ENCODE results near the gene COL23A1. TPM values are rescaled to one million over a fixed set of nuclear protein-coding genes. Genes with fewer than 3 reads are reported as not detected.

The COL23A1 gene
- total and polyA plus RNA-seq, 2 experiments from 2014 or later = 4.8 to 8.2 TPM

DNA sequence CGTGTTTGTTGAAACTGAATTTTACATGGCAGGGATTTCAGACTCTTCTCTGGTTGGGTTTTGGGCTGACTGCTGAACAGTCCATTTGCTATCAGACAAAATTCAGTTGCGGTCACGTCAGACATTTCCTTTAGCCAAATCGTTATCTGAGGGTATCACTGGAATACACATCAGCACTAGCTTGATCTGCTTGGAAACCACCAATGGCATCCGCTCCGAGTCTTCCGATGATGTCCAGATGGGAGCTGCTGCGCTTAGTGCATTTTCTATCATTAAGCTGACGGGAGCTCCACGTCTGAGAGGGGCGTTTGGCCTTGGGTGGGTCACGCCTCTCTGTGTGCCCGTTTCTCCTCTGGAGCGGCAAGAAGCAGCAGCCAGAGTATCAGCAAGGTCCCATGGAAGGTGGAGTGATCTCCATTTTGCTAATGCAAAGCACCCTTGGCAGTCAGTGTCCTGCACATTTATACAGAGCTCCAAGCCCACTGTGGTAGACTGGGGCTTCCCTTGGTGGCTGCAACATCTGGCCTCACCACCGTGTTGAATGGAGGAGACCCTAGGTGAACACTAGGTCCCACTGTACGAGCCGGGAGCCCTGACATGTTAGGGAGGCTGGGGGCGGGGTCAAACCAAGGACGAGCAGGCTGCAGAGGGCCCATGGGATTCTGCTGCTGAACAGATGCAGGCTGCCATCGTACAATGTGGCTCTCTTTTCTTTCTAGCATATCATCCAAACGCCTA lies 223.0 kb downstream of the COL23A1 start:
- ATAC-seq = no peak
- Histone ChIP-seq H3K4me1 (ENCODE audit: insufficient read depth) (no peaks in the 10 kb centered on the region), H4K20me1 (replicated peaks; ENCODE audit: insufficient read depth) (no peaks in the 10 kb centered on the region), H3F3A (replicated peaks; ENCODE audit: low read depth) (no peaks in the 10 kb centered on the region), H3K9me2 (ENCODE audit: insufficient read depth) (no peaks in the 10 kb centered on the region), H3K27me3 (ENCODE audit: insufficient read depth) (no peaks in the 10 kb centered on the region), H3K79me2 (replicated peaks; ENCODE audit: insufficient read depth) (no peaks in the 10 kb centered on the region), H3K36me3 (ENCODE audit: insufficient read depth) (no peaks in the 10 kb centered on the region), H3K27ac (ENCODE audit: low read depth) (no peak overlapping the region), H3K4me3 (no peak overlapping the region), H3K4me2 (no peak overlapping the region), H2AFZ (no peak overlapping the region)
- H3K36me3 Mint-ChIP-seq (ENCODE audit: low read depth) = peaks cover 15% of the 10 kb centered on the region
- H3K27ac Mint-ChIP-seq = no peak overlapping the region
- H3K27me3 Mint-ChIP-seq (ENCODE audit: insufficient read depth, low read depth, poor library complexity) = peaks cover 19% of the 10 kb centered on the region
- H3K9me3 Mint-ChIP-seq = peaks cover 19% of the 10 kb centered on the region
- H3K4me1 Mint-ChIP-seq = peaks cover 13% of the 10 kb centered on the region
- H3K4me3 Mint-ChIP-seq = no peak overlapping the region; the same call in 2 of the 3 replicates
- TF ChIP-seq CREB1 (CRISPR knock-in tag; IDR thresholded peaks at IDR 0.05; ENCODE audit: low read depth) (no peak), JUNB (IDR thresholded peaks at IDR 0.05; ENCODE audit: unreplicated experiment) (no peak), STAT1 (IDR thresholded peaks at IDR 0.05; ENCODE audit: unreplicated experiment) (no peak), NANOG (IDR thresholded peaks at IDR 0.05; ENCODE audit: borderline replicate concordance) (no peak), ZNF331 (CRISPR knock-in tag; IDR thresholded peaks at IDR 0.05; ENCODE audit: low read depth) (no peak), ZNF114 (CRISPR knock-in tag; IDR thresholded peaks at IDR 0.05) (no peak), EZH2 (IDR thresholded peaks at IDR 0.05; ENCODE audit: low read depth, unreplicated experiment) (no peak), POLR2AphosphoS5 (IDR thresholded peaks at IDR 0.05; ENCODE audit: low read depth) (no peak)
- TF ChIP-seq, protein P1, sequence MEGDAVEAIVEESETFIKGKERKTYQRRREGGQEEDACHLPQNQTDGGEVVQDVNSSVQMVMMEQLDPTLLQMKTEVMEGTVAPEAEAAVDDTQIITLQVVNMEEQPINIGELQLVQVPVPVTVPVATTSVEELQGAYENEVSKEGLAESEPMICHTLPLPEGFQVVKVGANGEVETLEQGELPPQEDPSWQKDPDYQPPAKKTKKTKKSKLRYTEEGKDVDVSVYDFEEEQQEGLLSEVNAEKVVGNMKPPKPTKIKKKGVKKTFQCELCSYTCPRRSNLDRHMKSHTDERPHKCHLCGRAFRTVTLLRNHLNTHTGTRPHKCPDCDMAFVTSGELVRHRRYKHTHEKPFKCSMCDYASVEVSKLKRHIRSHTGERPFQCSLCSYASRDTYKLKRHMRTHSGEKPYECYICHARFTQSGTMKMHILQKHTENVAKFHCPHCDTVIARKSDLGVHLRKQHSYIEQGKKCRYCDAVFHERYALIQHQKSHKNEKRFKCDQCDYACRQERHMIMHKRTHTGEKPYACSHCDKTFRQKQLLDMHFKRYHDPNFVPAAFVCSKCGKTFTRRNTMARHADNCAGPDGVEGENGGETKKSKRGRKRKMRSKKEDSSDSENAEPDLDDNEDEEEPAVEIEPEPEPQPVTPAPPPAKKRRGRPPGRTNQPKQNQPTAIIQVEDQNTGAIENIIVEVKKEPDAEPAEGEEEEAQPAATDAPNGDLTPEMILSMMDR (conservative IDR thresholded peaks at IDR 0.05; ENCODE audit: low read depth in 2 of 2) = no peak
- TF ChIP-seq, protein P2, sequence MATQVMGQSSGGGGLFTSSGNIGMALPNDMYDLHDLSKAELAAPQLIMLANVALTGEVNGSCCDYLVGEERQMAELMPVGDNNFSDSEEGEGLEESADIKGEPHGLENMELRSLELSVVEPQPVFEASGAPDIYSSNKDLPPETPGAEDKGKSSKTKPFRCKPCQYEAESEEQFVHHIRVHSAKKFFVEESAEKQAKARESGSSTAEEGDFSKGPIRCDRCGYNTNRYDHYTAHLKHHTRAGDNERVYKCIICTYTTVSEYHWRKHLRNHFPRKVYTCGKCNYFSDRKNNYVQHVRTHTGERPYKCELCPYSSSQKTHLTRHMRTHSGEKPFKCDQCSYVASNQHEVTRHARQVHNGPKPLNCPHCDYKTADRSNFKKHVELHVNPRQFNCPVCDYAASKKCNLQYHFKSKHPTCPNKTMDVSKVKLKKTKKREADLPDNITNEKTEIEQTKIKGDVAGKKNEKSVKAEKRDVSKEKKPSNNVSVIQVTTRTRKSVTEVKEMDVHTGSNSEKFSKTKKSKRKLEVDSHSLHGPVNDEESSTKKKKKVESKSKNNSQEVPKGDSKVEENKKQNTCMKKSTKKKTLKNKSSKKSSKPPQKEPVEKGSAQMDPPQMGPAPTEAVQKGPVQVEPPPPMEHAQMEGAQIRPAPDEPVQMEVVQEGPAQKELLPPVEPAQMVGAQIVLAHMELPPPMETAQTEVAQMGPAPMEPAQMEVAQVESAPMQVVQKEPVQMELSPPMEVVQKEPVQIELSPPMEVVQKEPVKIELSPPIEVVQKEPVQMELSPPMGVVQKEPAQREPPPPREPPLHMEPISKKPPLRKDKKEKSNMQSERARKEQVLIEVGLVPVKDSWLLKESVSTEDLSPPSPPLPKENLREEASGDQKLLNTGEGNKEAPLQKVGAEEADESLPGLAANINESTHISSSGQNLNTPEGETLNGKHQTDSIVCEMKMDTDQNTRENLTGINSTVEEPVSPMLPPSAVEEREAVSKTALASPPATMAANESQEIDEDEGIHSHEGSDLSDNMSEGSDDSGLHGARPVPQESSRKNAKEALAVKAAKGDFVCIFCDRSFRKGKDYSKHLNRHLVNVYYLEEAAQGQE (IDR thresholded peaks at IDR 0.05; ENCODE audit: unreplicated experiment) = no peak
- TF ChIP-seq, protein P3, sequence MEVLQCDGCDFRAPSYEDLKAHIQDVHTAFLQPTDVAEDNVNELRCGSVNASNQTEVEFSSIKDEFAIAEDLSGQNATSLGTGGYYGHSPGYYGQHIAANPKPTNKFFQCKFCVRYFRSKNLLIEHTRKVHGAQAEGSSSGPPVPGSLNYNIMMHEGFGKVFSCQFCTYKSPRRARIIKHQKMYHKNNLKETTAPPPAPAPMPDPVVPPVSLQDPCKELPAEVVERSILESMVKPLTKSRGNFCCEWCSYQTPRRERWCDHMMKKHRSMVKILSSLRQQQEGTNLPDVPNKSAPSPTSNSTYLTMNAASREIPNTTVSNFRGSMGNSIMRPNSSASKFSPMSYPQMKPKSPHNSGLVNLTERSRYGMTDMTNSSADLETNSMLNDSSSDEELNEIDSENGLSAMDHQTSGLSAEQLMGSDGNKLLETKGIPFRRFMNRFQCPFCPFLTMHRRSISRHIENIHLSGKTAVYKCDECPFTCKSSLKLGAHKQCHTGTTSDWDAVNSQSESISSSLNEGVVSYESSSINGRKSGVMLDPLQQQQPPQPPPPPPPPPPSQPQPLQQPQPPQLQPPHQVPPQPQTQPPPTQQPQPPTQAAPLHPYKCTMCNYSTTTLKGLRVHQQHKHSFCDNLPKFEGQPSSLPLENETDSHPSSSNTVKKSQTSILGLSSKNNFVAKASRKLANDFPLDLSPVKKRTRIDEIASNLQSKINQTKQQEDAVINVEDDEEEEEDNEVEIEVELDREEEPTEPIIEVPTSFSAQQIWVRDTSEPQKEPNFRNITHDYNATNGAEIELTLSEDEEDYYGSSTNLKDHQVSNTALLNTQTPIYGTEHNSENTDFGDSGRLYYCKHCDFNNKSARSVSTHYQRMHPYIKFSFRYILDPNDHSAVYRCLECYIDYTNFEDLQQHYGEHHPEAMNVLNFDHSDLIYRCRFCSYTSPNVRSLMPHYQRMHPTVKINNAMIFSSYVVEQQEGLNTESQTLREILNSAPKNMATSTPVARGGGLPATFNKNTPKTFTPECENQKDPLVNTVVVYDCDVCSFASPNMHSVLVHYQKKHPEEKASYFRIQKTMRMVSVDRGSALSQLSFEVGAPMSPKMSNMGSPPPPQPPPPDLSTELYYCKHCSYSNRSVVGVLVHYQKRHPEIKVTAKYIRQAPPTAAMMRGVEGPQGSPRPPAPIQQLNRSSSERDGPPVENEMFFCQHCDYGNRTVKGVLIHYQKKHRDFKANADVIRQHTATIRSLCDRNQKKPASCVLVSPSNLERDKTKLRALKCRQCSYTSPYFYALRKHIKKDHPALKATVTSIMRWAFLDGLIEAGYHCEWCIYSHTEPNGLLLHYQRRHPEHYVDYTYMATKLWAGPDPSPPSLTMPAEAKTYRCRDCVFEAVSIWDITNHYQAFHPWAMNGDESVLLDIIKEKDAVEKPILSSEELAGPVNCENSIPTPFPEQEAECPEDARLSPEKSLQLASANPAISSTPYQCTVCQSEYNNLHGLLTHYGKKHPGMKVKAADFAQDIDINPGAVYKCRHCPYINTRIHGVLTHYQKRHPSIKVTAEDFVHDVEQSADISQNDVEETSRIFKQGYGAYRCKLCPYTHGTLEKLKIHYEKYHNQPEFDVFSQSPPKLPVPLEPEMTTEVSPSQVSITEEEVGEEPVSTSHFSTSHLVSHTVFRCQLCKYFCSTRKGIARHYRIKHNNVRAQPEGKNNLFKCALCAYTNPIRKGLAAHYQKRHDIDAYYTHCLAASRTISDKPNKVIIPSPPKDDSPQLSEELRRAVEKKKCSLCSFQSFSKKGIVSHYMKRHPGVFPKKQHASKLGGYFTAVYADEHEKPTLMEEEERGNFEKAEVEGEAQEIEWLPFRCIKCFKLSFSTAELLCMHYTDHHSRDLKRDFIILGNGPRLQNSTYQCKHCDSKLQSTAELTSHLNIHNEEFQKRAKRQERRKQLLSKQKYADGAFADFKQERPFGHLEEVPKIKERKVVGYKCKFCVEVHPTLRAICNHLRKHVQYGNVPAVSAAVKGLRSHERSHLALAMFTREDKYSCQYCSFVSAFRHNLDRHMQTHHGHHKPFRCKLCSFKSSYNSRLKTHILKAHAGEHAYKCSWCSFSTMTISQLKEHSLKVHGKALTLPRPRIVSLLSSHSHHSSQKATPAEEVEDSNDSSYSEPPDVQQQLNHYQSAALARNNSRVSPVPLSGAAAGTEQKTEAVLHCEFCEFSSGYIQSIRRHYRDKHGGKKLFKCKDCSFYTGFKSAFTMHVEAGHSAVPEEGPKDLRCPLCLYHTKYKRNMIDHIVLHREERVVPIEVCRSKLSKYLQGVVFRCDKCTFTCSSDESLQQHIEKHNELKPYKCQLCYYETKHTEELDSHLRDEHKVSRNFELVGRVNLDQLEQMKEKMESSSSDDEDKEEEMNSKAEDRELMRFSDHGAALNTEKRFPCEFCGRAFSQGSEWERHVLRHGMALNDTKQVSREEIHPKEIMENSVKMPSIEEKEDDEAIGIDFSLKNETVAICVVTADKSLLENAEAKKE (CRISPR knock-in tag; IDR thresholded peaks at IDR 0.05) = no peak
- TF ChIP-seq, protein P4, sequence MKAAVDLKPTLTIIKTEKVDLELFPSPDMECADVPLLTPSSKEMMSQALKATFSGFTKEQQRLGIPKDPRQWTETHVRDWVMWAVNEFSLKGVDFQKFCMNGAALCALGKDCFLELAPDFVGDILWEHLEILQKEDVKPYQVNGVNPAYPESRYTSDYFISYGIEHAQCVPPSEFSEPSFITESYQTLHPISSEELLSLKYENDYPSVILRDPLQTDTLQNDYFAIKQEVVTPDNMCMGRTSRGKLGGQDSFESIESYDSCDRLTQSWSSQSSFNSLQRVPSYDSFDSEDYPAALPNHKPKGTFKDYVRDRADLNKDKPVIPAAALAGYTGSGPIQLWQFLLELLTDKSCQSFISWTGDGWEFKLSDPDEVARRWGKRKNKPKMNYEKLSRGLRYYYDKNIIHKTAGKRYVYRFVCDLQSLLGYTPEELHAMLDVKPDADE (IDR thresholded peaks at IDR 0.05) = no peak
- DNase-seq (ENCODE audit: low spot score) = no peak

All from GM23338 (cell line).